GOT3 (cell line): Measurements from ENCODE around the gene SOX8.
A peak's percentile ranks its signal among the peaks of the same experiment; 100 is the strongest.

Source experiments
- DNase-seq: peaks from one replicate; lab custom pipeline; 2025; ENCODE audit warnings: mixed read lengths; lab: John Stamatoyannopoulos, UW

SOX8 gene

GRCh38 chr16:988471-989353 lies 7.1 kb downstream of the SOX8 start:
- DNase-seq, result no peak

DNA sequence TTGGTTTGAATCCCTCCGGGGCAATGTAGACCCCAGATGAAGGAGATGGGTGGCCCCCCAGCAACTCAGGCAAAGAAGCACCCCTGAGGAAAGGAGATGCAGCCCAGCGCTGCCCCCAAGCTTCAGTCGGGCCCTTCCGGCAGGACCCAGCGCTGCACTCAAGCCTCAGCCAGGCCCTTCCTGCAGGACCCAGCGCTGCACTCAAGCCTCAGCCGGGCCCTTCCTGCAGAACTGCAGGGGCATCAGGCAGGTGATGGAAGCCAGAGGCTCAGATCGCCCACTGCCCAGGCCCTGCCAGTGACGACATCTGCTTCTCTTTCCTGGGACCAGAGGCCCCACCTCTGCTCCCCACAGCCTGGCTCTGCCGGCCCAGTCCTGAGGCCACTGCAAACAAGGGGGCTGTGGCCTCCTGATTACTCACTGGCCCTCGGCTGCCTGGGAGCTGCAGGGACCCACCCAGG lies 7.8 kb downstream of the SOX8 start:
- DNase-seq, result no peak

DNA sequence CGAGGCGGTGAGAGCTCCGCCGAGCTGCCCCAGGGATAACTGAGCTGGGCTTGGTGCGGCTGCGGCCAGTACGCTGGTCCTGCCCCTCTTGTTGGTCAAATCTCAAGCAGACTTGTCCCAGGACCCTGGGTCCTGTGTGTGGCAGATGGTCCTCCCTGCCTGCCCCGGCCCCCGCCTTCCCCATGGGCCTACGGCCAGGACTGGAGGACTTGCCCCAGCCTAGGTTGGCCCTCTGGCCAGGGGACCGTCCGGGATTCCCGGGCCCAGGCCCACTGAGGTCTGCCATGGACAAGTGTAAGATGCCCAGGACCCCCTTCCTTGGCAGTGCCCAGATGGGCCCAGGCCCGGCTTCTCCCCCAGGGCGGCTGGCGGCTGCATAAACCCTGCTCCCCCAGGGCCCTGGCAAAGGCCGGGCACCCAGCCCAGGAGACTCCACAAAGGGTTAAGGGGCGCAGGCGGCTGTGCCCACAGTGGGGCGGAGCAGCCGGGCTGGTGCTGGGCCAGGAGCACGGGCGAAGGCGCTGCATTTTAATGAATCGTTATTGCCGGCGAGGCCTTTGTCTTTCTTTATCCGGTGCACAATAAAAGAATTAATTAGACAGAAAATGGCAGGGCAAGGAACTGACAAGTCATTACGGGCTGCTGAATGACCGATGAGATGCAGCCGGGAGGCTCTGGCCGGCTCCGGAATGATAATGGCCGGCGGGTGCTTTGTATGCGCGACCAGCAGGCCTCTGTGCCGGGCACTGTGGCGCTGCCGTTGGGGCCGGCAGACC lies 9.1 kb downstream of the SOX8 start:
- DNase-seq, result no peak

GRCh38 chr16:991345-991744 lies 9.8 kb downstream of the SOX8 start:
- no peak for DNase-seq

DNA sequence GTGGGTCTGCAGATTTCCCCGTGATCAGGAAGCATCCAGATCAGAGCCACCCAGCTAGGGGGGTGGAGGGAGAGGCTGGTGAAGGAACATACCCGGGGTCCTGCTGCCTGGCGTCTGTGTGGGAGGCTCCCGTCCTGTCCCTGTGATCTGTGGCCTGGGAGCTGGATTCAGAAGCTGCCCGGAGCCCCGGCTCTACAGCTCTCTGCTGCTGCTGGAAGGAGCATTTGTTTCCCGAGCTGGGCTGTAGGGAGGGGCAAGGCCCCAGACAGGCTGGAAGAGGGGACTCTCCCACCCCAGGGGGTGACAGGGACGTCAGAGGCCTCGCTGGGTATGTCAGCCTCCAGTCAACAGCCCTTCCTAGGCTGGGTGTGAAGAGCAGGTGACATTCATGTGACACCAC lies 10.2 kb downstream of the SOX8 start:
- DNase-seq, result no peak

- DNase-seq, result no peak
These were observed 12.2 kb downstream of the SOX8 start for GRCh38 chr16:993731-994130.

DNA sequence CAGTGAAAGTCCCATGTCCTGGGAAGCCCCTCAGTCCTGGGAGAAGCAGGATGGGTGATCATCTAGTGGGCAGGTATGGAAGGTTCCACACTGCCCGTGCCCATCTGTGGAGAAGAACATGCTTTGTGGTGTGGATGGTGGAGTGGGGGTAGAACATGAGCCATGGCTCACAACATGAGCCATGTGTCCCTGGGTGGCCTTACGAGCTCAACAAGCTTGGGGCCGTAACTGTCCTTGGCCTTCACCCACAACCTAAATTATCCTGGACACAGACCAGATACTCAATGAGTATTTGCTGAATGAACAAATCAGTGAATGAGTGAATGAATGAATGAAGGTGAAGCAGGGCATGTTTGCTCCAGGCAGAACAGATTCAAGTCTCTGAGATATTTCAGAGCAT lies 13.5 kb downstream of the SOX8 start:
- no peak for DNase-seq

DNA sequence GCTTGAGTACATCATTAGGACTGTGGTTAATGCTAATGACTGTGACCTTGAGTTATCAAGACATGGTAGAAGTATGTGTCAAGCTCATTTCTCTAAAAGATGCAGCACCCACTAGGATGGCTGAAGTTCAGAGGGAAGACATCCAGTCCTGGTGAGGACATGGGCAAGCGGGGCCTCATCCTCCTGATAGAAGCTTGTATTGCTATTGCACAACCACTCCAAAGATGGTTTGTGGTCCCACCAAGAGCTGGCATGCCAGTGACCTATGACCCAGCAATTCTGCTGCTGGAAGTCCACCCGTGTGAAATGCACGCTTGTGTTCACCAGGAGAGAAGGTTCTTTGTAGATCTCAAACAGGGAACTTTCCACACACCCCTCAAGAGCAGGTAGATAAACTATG lies 14.2 kb downstream of the SOX8 start:
- no peak for DNase-seq

DNA sequence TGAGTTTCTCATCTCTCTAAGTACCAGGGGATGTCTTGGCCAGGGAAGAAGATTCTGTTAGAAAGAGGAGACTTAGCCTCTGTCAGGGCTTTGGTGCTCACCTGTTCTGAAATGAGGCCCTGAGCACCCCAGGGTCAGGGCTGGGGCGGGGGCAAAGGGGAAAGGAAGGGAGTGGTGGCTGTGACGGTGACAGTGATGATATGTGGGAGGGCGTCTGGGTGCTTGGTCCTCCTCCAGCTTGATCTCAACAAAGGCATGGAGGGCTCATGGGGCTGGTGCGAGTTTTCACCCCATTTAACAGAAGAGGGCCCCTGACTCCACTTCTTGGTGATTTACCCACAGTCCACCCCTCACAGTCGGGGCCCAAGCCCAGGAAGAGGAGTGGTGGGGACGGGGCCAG lies 15.1 kb downstream of the SOX8 start:
- no peak for DNase-seq

DNA sequence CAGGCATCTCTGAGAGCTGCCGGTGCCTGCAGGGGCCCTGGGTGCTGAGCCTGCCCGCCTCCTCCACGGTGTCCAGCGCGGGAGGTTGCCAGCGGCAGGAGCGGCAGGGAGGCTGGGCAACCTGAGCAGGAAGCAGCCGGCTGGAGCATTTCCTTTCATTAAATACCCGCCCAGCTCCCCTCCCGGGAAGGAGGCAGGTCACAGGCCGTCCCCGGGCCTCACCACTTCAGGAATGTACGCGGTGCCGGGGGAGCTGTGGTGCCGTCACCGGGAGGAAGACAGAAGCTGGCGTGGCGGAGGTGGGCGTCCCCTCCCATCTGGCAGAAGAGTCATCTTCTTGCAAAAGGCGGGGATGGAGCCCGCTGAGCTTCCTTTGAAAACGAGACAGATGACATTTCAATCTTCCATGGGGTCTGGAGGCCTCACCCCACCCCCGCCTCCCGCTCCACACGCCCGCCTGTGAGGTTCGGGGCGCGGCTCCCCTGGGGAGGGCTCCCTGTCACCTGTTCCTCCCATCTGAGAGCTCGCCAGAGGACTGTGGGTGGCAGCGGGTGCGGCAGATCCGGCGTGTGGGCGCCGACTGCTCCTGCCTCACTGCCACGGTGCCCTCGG lies 16.0 kb downstream of the SOX8 start:
- DNase-seq, result no peak

DNA sequence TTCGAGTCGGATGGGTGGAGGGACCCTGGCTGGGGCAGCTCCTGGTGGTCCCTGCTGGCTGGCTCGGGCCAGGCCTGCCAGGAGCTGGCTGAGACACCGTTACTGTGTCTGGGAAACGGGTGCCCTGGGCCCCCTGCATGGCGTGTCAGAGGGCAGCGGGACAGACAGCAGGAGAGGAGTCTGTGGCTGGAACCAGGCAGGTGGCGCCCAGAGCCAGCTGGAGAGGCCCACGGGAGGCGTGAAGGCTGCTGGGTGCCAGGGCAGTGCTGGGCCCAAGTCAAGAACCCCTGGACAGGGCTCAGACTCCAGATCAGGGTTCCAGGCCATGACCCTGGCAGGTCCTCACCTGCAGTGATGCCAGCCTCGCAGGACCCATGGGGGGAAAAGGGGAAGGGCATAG lies 16.6 kb downstream of the SOX8 start:
- no peak for DNase-seq

DNA sequence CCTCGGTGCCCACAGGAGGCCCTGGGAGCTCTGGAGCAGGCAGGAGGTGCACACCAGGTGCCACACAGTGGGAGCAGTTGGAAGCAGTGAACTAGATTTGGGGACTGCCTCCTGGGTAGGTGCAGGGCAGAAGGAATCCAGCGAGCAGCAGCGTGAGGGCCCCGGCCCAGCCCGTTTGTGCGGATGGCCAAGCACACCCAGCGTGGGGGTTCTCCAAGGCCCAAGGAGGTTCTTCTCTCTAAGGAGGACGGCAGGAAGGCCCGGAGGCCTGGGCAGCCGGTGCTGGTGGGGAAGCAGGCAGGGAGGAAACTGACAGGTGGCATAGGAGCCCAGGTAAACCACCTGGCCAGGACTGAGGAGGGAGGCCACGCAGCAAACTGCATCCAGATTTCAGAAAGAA lies 17.0 kb downstream of the SOX8 start:
- DNase-seq, result no peak

GRCh38 chr16:999677-1000076 lies 18.1 kb downstream of the SOX8 start:
- no peak for DNase-seq

GRCh38 chr16:1000608-1001007 lies 19.0 kb downstream of the SOX8 start:
- DNase-seq, result no peak

GRCh38 chr16:1001096-1001495 lies 19.5 kb downstream of the SOX8 start:
- no peak for DNase-seq

GRCh38 chr16:1002399-1003166 lies 21.0 kb downstream of the SOX8 start:
- peak; percentile 54 for DNase-seq

DNA sequence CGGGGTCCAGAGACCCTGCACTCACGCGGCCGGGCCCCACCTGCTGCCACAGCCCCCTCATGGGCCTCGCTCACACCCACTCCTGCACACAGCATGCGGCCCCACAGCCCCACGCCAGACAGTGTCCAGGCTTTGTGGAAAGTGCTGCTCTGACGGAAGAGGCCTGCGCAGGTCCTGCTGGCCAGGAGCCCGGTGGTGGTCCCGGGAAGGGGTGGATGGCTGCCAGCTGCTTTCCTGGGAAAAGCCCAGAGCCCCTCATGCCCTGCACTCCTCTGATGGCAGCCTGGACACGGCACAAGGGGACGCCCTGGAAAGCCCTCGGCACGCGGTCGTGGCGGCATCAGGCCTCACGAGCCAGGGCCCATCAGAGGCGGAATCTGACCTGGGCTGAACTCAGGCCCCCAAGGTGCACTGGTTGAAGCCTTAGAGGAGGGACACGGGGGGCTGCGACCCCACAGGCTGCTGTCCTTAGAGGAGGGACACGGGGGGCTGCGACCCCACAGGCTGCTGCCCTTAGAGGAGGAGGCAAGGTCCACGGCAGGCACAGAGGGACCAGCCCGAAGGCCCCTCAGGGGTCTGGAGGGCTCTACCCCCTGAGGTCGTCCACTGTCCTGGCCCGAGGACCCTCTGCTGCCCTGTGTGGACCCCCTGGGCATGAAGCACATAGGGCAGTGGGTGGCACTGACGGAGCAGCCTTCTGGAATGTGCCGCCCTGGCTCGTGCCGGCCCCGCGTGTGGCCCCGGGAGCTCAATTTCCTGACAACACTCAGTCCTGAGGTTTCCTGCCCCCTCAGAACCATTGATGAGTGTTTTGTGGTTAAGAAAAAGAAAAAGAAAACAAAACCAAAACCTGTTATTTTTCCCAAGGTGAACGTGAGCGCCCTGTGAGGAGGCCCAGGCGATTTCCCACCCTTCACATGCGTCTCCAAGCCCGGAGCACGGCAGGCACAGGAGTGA lies 22.1 kb downstream of the SOX8 start:
- no peak for DNase-seq

- DNase-seq, result no peak
These were observed 23.7 kb downstream of the SOX8 start for GRCh38 chr16:1005286-1005685.

DNA sequence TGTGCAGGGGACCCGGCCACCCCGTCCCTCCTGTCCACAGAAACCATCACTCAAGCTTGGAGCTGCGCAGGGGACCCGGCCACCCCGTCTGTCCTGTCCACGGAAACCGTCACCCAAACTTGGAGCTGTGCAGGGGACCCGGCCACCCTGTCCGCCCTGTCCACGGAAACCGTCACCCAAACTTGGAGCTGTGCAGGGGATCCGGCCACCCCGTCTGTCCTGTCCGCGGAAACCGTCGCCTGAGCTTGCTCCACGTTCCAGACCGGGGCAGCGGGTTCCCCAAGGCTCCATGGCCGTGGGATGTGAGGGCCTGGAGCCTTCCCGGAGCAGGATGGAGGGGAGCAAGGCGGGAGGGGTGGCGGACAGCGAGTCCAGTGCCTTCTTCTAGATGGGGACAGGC lies 25.2 kb downstream of the SOX8 start:
- no peak for DNase-seq

DNA sequence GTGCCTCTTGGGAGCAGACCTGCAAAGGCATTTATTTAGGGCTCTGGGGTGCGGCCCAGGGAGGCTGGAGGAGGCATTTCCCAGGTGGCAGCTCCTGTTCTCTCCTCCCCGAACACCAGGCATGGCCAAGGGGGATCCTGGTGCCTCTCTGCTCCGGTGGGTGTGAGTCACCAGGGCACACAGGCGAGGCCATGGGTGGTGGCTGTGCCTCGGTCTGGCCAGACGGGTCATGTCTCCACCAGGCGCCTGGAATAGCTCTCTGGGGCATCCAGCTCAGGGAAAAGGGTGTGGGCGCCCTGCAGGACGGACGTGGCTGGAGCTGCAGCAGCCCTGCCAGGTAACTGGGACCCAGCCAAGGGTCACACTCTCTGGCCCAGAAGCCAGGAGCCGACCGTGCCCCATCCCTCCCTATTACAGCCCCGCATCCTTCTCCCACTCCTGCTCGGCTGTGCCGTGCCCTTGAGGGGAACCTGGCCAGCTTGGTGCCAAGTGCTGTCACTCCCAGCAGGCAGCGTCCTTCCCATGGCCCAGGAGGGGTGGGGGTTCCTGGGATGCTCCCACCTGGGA lies 25.8 kb downstream of the SOX8 start:
- no peak for DNase-seq

DNA sequence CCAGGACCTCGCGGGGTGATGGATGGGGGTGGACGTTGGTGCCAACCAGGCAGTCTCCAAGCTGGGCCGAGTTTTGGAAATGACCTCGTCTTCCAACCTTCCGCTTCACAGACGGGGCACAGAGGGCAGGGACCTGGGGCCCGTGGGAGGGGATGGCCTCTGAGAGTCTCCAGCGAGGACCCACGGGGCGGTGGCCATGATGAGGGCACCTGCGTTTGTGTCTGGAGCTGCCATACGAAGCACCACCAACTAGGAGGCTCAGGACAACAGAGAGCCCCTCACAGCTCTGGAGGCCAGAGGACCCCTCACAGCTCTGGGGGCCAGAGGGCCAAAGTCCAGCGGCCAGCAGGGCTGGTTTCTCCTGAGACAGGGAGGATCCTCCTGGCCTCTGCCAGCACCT lies 26.5 kb downstream of the SOX8 start:
- no peak for DNase-seq
